ENCODE measurements around the gene JCAD. TPM values are rescaled to one million over a fixed set of nuclear protein-coding genes. Genes with fewer than 3 reads are reported as not detected.

Gene JCAD
- total and polyA plus RNA-seq, 2 of the 8 experiments (the other 6 are each of a cell fraction or from before 2014, with no cell fraction given) = 0.56 to 5.2 TPM

DNA sequence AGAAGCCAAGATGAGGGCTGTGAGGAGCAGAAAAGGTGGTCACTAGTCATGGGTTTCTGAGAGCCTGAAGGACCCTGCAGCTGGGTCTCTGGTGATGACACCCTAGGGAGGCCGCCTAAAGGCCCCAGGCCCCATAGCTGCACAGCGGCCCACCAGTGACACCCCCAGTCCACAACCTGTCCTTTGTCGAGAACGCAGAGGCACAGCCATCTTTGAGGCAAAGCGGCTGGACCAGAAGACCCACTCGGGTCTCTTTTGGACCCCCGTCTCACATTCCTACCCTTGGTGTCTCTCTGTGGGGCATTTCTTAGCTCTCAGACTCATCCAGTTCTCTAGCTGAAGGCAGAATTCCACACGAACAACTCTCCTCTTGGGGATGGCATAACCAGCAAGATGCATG lies 18.8 kb downstream of the JCAD start:
- TF ChIP-seq RNF2 (IDR thresholded peaks at IDR 0.05; ENCODE audit: borderline replicate concordance, low read depth, low read length, missing control alignments, poor library complexity, severe bottlenecking) (no peak), BACH1 (IDR thresholded peaks at IDR 0.05; ENCODE audit: low read length) (no peak), POLR2AphosphoS5 (IDR thresholded peaks at IDR 0.05; ENCODE audit: low read depth, low read length) (no peak), CREB1 (IDR thresholded peaks at IDR 0.05) (no peak), SIX5 (IDR thresholded peaks at IDR 0.05; ENCODE audit: low read depth, low read length) (no peak), TEAD4 (IDR thresholded peaks at IDR 0.05; ENCODE audit: low read depth, low read length) (no peak), EZH2 (IDR thresholded peaks at IDR 0.05; ENCODE audit: low read depth, low read length, severe bottlenecking) (no peak), JUND (IDR thresholded peaks at IDR 0.05; ENCODE audit: low read length) (no peak), SP4 (IDR thresholded peaks at IDR 0.05; ENCODE audit: low read length) (no peak), PHF8 (conservative IDR thresholded peaks at IDR 0.05; ENCODE audit: low read depth, low read length) (no peak), KDM4A (IDR thresholded peaks at IDR 0.05; ENCODE audit: low read depth, low read length, severe bottlenecking) (no peak)
- no peak overlapping the region for H2BK120ac ChIP-seq (replicated peaks; ENCODE audit: low read depth, low read length)
- H3K4ac ChIP-seq (replicated peaks; ENCODE audit: insufficient read length, low read depth, low read length) = no peak overlapping the region
- no peak overlapping the region for H2AFZ ChIP-seq (ENCODE audit: low read length)
- no peaks in the 10 kb centered on the region for H3K79me1 ChIP-seq (ENCODE audit: low read depth, low read length)
- H3K4me1 ChIP-seq (replicated peaks in 1 of 4; ENCODE audit: control insufficient read depth in 3 of 4, insufficient read depth in 4 of 4, low read length in 3 of 4) = peaks cover 0 to 5% (median 2%) of the 10 kb centered on the region in 4 experiments; a peak in 3 of 7 replicates
- DNase-seq (ENCODE audit: low read depth in 1 of 2, low spot score in 2 of 2) (no peak), FAIRE-seq (no peak)
- H3K23me2 ChIP-seq (ENCODE audit: low read depth, low read length) = no peaks in the 10 kb centered on the region
- H3K9me3 ChIP-seq (ENCODE audit: insufficient read depth in 2 of 2, low read depth in 1 of 2, low read length in 1 of 2) = no peaks in the 10 kb centered on the region
- no peak overlapping the region for H4K91ac ChIP-seq (replicated peaks; ENCODE audit: insufficient read length, low read length)
- ChIA-PET CTCF (ENCODE audit: partially characterized antibody) (interaction anchor here (1.0 to 4.6 kb wide), 7 partner anchors 10 to 264 kb away, joined by 3 to 19 read pairs (median 6); no protein-coding TSS in a partner anchor), POLR2A (ENCODE audit: partially characterized antibody) (no interaction called here)
- no peak overlapping the region for H3K23ac ChIP-seq (ENCODE audit: insufficient read length)
- H3K4me2 ChIP-seq (ENCODE audit: insufficient read depth in 1 of 2, low read depth in 2 of 2, low read length in 2 of 2) = no peak overlapping the region
- H2BK5ac ChIP-seq (ENCODE audit: low read depth, low read length) = no peak overlapping the region
- H3K36me3 ChIP-seq (ENCODE audit: control insufficient read depth in 2 of 4, insufficient read depth in 4 of 4, low read length in 3 of 4) = no peaks in the 10 kb centered on the region
- H3K27ac ChIP-seq (ENCODE audit: low read depth, low read length) = no peak overlapping the region
- H2BK12ac ChIP-seq (ENCODE audit: low read depth, low read length) = no peak overlapping the region; the same call in 1 of the 2 replicates
- H4K20me1 ChIP-seq (replicated peaks in 1 of 2; ENCODE audit: control insufficient read depth in 1 of 2, insufficient read depth in 2 of 2, low read length in 2 of 2) = no peaks in the 10 kb centered on the region
- no peak overlapping the region for H3K14ac ChIP-seq (ENCODE audit: insufficient read length)
- H3K27me3 ChIP-seq (replicated peaks in 1 of 4; ENCODE audit: control insufficient read depth in 3 of 4, extremely low read depth in 1 of 4, insufficient read depth in 3 of 4, low read length in 3 of 4) = no peaks in the 10 kb centered on the region
- WGBS, 2 experiments (ENCODE audit: extremely low coverage in 1 of 2, insufficient coverage in 1 of 2, insufficient read length in 1 of 2, insufficient replicate concordance in 2 of 2, low coverage in 1 of 2, low lambda C conversion rate in 2 of 2, missing lambda C conversion rate in 1 of 2) = 82% methylated on average over 8 of the region's 8 CpGs; no CpG with 5 or more reads in 1 of the 2 experiments
- no peak overlapping the region for H2AK5ac ChIP-seq (ENCODE audit: low read depth, low read length)
- no peak overlapping the region for H2BK20ac ChIP-seq (ENCODE audit: low read length)
- H4K5ac ChIP-seq (ENCODE audit: insufficient read length, low read depth, low read length) = no peak overlapping the region
- no peak overlapping the region for H3K56ac ChIP-seq (replicated peaks; ENCODE audit: insufficient read length, low read depth, low read length)
- H3K9ac ChIP-seq (replicated peaks in 1 of 4; ENCODE audit: extremely low read depth in 1 of 4, low read depth in 3 of 4, low read length in 3 of 4) = no peak overlapping the region
- no peaks in the 10 kb centered on the region for H3K79me2 ChIP-seq (ENCODE audit: control insufficient read depth in 1 of 2, insufficient read depth in 2 of 2, low read length in 2 of 2)
- no peak overlapping the region for H3K4me3 ChIP-seq (ENCODE audit: extremely low read depth in 1 of 4, insufficient read depth in 2 of 4, low read depth in 3 of 4, low read length in 4 of 4)
- no peak overlapping the region for H3K18ac ChIP-seq (ENCODE audit: extremely low read depth, low read length)
- H2BK15ac ChIP-seq (ENCODE audit: low read length) = no peak overlapping the region
- H4K8ac ChIP-seq (ENCODE audit: extremely low read depth, insufficient read depth, low read length) = no peak overlapping the region
